HL-60 (cell line): ENCODE results near the gene S100A5.

Experiments
- DNase-seq, 2 experiments: peaks; one replicate each; pipeline ENCODE4 v3.0.0-alpha.2; 2010 to 2020; ENCODE audit warnings: low read depth in 1 of 2, low spot score in 1 of 2
- H3K27ac ChIP-seq: fragments of 250-450 bp; sonication (Bioruptor Pico); replicated peaks from 2 replicates; pipeline ENCODE4 v1.5.1; 2020; ENCODE audit warnings: mild to moderate bottlenecking, moderate library complexity
- H3K27me3 ChIP-seq: fragments of 250-450 bp; sonication (Bioruptor Pico); 2 replicates; pipeline ENCODE4 v1.5.1; 2021; ENCODE audit warnings: mild to moderate bottlenecking, moderate library complexity; ENCODE audit not compliant: insufficient read depth, poor library complexity, severe bottlenecking
- H3K4me3 ChIP-seq: replicated peaks from 2 replicates; pipeline ENCODE4 v1.5.1; 2011; ENCODE audit warnings: mild to moderate bottlenecking, control low read depth, low read length; ENCODE audit not compliant: insufficient read depth
- CTCF ChIP-seq: IDR thresholded peaks from one replicate; pipeline ENCODE4 v1.5.1; 2011; ENCODE audit warnings: low read length, control low read depth, inconsistent platforms; ENCODE audit not compliant: insufficient read depth
- GABPA ChIP-seq: IDR thresholded peaks from 2 replicates; pipeline ENCODE4 v1.6.1; 2012; ENCODE audit warnings: low read depth
- POLR2AphosphoS5 ChIP-seq: IDR thresholded peaks from 2 replicates; pipeline ENCODE4 v1.6.1; 2012; ENCODE audit warnings: low read depth
- REST ChIP-seq: IDR thresholded peaks from 2 replicates; pipeline ENCODE4 v1.6.1; 2012; ENCODE audit warnings: low read depth; ENCODE audit not compliant: insufficient replicate concordance
- SPI1 ChIP-seq: IDR thresholded peaks from 2 replicates; pipeline ENCODE4 v1.6.1; 2012; ENCODE audit warnings: low read depth, mild to moderate bottlenecking, borderline replicate concordance

S100A5 gene

DNA sequence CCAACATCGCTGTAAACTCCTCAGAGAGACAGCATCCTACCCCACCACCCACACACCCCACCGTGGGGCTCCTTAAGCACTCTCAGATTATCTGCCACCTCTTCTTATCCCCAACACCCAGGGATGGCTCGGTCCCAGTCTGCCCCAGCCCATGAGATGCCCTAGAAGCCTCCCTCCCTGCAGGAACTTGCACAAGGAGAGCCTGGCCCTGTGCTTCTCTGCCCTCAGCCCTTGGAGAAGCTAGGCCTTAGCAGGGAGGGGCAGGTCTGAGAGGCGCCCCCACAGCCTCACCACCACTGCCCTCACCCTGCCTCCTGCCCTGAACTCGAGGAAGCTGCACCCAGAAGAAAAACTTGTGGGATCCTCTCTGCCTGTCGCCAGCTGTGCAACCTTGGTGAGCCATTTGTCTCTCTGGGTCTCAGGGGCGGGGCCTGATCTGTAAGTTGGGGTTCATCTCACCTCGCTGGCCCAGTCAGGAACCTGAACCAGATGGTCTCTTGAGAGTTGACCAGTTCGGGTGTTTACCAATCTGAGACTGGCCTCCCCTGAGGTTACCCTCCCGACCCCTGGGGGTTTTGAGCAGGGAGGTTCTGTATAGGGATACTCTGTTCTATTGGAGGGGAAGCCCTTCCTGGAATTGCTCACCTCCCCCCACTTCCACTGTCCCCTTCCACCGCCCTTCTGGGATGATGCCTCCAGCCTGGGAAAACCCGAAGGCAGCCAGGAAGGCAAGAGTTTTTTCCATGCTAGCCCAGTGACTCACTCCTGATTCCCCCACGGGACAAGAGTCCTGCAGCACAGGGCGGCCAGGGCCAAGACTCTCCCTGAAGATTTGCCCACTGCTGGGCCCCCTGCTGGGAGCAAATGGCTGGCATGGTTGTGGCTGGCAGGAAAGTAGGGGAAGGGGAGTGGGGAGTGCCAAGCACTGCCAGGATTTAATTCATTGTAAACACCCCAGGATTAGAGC lies 8.3 kb upstream of the S100A5 start, which contains the start of gene S100A3:
S100A3 (minus strand) TSS at position 537 of the 967 bp plus-strand sequence. CDS start 773 bp downstream, outside the sequence.
- Histone ChIP-seq H3K4me3 (no peak within 1 kb of the TSS), H3K27ac (peak within 1 kb of the TSS; percentile 5; the same call in 1 of the 2 replicates), H3K27me3 (no peaks in the 10 kb centered on the region)
- DNase-seq, result peak in 1 of 2 experiments; percentile 53
- TF ChIP-seq SPI1, result no peak
- TF ChIP-seq REST, result no peak
- no peak for TF ChIP-seq CTCF
- no peak for TF ChIP-seq POLR2AphosphoS5
- TF ChIP-seq GABPA, result no peak

GRCh38 chr1:153547560-153548551 lies 7.1 kb upstream of the S100A5 start:
- peak overlapping the region; percentile 93 for H3K27ac ChIP-seq
- H3K4me3 ChIP-seq, result no peak overlapping the region
- no peaks in the 10 kb centered on the region for H3K27me3 ChIP-seq
- no peak for DNase-seq
- TF ChIP-seq REST, result no peak
- no peak for TF ChIP-seq GABPA
- TF ChIP-seq SPI1, result no peak
- TF ChIP-seq POLR2AphosphoS5, result no peak
- no peak for TF ChIP-seq CTCF

GRCh38 chr1:153546796-153547559 lies 6.2 kb upstream of the S100A5 start:
- Histone ChIP-seq H3K27ac (peak overlapping the region; percentile 93), H3K27me3 (no peaks in the 10 kb centered on the region), H3K4me3 (no peak overlapping the region)
- DNase-seq, result no peak
- TF ChIP-seq CTCF (no peak), SPI1 (no peak), GABPA (no peak), REST (no peak), POLR2AphosphoS5 (no peak)
